GM21619 (cell line): Measurements from ENCODE around the gene KATNIP.

Experiments used
- ATAC-seq: cut with Tn5 transposase; IDR thresholded peaks from one replicate; pipeline ENCODE4 v1.9.1; 2021; ENCODE audit not compliant: unreplicated experiment

KATNIP gene

DNA sequence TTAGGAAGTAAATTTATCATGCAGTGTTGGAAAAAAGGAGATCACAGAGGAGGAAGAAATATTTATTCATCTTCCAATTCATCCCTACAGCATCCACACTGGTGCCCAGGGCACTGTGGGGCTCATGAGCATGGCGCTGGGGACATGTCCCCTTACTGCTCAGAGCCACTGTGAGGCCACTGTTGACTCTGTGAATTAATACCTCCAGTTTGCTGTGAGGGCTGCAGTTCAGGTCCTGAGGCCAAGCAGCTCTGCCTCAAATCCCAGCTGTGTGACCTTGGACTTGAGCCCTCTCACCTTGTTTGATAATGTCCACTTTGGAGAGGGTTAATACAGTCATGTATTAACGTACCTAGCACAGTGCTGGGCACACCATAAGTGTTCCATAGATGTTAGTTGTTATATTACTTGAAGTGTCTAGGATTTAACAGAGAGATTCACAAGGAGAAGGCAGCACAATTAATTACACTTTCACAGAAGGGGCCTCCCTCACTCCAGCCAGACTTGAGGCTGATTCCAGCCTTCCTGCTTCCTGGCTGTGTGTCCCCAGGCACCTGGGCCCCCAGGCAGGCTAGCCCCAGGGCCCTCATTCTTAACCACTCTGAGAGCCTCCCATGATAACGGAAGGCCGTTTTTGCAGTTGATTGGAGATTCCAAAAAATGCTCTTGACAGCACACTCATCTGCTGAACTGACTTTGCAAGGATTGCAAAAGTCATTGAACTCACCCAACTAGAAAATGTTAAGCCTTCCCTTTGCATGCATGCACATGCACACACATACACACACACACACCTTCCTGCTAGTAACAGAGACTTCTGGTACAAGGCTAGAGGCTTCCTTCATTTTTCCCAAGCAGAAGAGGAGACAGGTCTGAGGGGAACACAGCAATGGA is 29.4 kb downstream of the KATNIP start:
- no peak for ATAC-seq

GRCh38 chr16:27582883-27583282 is 32.9 kb downstream of the KATNIP start:
- no peak for ATAC-seq

DNA sequence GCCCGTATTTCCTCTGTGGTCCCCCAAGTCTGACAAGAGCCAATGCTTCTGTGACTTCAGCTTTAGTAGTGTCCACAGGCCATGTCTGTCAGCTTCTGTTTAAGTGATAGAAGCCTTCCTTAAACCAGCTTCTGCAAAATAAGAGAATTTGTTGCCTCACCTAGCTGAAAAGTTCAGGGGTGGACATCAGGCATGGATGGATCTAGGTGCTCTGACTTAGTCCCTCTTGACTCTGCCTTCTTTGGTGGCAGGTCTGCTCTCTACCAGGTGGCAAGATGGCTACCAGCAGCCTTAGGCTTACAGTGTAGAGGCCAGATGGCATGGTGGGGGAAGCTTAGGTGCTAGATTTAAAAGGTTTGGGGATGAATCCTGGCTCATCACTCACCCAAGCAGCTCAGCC is 33.7 kb downstream of the KATNIP start:
- ATAC-seq = no peak

DNA sequence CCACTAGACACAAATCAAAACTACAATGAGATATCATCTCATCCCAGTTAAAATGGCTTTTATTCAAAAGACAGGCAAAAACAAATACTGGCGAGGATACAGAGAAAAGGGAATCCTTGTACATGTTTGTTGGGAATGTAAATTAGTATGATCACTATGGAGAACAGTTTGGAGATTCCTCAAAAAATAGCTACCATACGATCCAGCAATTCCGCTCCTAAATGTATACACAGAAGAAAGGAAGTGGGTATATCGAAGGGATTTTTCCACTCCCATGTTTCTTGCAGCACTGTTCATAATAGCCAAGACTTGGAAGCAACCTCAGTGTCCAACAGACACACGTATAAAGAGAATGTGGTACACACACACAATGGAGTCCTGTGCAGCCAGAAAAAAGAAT is 35.3 kb downstream of the KATNIP start:
- no peak for ATAC-seq

DNA sequence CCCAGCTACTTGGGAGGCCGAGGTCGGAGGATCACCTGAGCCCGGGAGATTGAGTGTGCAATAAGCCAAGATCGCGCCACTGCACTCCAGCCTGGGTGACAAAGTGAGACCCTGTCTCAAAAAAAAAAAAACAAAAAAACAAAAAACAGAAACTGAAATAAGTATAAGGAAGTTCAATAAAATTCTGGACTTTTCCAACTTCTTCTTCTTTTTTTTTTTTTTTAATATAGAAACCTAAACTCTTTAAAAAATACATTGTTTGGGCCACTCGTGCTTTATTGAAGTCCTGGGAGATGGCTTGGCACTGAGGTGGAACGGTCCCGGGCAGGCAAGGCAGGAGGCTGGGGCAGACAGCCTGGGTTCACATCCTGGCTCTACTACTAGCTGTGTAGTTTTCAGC is 36.8 kb downstream of the KATNIP start:
- no peak for ATAC-seq

DNA sequence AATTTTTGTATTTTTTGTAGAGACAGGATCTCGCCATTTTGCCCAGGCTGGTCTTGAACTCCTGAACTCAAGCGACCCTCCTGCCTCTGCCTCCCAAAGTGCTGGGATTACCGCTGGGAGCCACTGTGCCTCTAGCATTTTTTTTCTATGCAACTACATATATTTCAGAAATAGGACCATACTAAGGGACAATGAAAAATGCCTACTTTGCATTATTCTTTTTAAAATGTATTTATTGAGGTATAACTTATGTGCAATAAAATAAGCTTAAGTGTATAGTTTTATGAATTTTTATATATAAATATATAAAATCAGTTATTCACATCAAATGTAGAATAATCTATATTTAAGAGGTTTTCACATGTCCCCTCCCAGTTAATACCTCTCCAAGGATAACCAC is 38.1 kb downstream of the KATNIP start:
- ATAC-seq = no peak

DNA sequence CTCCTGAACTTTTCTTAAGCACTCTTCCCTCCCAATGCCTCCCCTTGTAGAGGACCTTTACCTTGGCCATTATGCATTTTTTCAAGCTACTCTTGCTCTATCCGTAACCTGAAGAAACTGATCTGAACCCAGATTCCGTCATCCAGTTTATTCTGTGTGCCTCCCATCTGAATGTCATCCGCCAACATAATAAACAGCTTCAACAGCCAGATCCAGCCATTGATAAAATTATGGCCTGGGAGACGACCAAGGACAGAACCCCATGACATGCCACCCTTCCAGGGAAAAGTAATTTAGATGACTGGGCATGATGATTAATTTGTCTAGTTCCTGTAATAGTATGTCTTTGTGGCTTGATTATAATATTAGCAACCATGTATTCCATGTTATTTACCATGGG is 41.9 kb downstream of the KATNIP start:
- no peak for ATAC-seq

DNA sequence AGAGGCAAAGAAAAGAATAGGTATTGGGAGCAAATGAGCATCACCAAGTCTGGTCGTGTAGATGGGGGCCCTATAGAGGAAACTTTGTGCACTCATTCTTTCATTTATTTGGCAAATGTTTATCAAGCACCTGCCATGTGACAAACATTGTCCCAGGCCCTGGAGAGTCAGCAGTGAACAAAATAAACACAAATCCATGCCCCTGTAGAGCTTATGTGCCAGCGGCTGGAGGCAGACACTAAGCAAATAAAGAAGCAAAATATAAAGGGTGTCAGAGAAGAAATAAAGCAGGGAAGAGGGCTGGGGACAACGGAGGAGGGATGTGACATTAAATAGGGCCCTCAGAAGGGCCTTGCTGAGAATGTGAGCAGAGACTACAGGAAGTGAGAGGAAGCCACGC is 45.5 kb downstream of the KATNIP start:
- ATAC-seq = no peak

DNA sequence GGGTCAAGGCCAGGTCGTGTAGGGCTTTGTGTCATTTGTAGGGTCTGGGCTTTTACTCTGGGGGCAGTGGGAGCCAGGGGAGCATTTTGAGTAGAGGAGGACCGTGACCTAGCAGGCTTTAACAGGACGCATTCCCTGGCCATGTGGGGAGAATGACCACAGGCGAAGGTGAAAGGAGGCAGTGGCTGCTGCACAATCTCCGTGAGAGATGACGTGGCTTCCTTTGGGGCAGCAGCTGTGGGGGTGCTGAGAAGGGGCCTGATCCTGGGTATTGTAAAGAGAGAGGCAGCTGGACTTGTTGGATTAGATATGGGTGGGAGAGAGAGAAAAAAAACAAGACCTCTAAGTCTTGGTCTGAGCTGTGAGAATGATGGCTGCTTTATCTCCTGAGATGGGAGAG is 46.0 kb downstream of the KATNIP start:
- ATAC-seq = no peak

DNA sequence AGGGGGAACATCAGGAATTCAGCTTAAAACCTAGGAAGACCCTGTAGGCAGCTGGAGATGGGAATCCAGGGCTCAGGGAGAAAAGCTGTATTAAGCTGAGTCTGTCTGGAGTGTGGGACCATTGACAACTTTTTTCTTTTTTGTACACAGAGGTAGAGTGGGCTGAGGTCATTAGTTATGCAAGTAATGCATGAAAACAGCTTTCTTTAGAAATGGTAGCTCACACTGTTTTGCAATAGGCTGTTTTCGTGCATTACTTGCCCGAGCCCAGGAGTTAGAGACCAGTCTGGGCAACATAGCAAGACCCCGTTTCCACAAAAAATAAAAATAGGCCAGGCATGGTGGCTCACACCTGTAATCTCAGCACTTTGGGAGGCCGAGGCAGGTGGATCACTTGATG is 46.5 kb downstream of the KATNIP start:
- no peak for ATAC-seq

- no peak for ATAC-seq
Measured at GRCh38 chr16:27597361-27597760, 47.4 kb downstream of the KATNIP start.

GRCh38 chr16:27598220-27598619 is 48.3 kb downstream of the KATNIP start:
- ATAC-seq = no peak

DNA sequence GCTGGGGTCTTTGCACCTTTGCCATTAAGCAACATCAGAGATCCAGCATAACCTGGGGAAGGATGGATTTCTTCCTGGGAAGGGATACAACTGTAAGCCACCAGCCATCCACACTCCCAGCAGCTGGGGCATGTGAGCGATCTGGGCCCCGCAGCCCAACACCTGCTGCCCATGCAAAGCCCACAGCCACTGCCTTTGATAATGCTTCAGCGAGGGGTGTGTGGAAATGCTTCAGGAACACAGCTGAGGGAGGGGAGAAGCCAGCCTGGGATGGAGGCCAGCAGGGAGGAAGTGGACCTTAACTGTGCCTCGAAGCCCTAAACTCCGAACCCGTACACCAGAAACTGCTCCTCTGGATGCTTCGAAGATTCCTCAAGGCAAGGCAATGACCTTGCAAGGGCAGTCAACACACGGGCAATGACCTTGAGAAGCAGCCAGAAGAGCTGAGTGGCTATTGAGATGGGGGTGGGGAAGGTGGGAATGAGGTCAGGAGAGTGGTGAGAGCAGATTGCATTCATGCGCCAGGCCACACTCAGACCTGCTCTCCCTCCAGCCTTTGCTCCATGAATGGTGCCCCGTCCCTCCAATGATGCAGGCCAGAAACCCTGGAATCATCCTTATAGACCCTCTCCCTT is 49.1 kb downstream of the KATNIP start:
- ATAC-seq = no peak

DNA sequence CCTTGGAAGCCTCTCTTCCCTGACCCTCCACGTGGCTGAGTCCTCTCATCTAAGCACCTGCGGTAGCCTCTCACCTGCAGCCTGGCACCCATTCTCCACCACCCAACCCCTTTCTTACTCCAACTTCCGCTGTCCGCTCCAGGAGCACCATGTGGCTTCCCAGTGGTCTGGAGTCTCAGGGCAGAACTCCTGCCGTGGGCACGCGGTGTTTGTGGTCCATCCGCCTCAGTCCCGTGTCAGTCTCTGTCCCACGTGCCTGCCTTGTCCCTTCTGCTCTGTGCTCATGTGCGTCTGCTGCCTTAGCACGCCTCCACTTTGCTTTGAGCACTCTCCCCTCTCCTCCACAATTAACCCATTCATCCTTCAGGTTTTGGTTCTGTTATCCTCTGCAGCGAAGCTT is 49.7 kb downstream of the KATNIP start:
- ATAC-seq = no peak
